H1 (cell line): ENCODE results near the gene FAM53C. TPM values are rescaled to one million over a fixed set of nuclear protein-coding genes. Genes with fewer than 3 reads are reported as not detected.

Experiments used
- CTCF ChIA-PET: fragments of 300-600 bp; sonication (Branson Sonifier 250); formaldehyde crosslinking; loops from one replicate; lab custom pipeline; 2021; ENCODE audit not compliant: partially characterized antibody; lab: Charles Lee
- POLR2A ChIA-PET: fragments of 300-600 bp; sonication (Branson Sonifier 250); formaldehyde crosslinking; loops from one replicate; lab custom pipeline; 2021; ENCODE audit warnings: inconsistent platforms; ENCODE audit not compliant: partially characterized antibody; lab: Charles Lee
- DNase-seq, 2 experiments: peaks; one replicate each; pipeline versions ENCODE4 v3.0.0 to v3.0.0-alpha.2; 2010 to 2022; ENCODE audit warnings: low spot score in 2 of 2, low read depth in 1 of 2, mixed read lengths in 1 of 2
- FAIRE-seq: peaks from 2 replicates; lab custom pipeline; 2011; peaks lifted over from hg19 to GRCh38; lab: Jason Lieb, UNC
- H2AFZ ChIP-seq: 2 replicates; pipeline ENCODE4 v1.8.1; 2012; ENCODE audit warnings: low read length, inconsistent platforms
- H2AK5ac ChIP-seq: 2 replicates; pipeline ENCODE4 v1.6.1; 2013; ENCODE audit warnings: low read depth, low read length
- H2BK120ac ChIP-seq: replicated peaks from 2 replicates; pipeline ENCODE3; 2013; ENCODE audit warnings: low read depth, low read length, inconsistent platforms
- H2BK12ac ChIP-seq: 2 replicates; pipeline ENCODE4 v1.6.1; 2013; ENCODE audit warnings: low read depth, low read length
- H2BK15ac ChIP-seq: 2 replicates; pipeline ENCODE4 v1.6.1; 2013; ENCODE audit warnings: low read length
- H2BK20ac ChIP-seq: 2 replicates; pipeline ENCODE4 v1.6.1; 2013; ENCODE audit warnings: low read length
- H2BK5ac ChIP-seq: 2 replicates; pipeline ENCODE4 v1.6.1; 2013; ENCODE audit warnings: low read depth, low read length
- H3K14ac ChIP-seq: 2 replicates; pipeline ENCODE4 v1.6.1; 2013; ENCODE audit warnings: inconsistent platforms; ENCODE audit not compliant: insufficient read length
- H3K18ac ChIP-seq: 2 replicates; pipeline ENCODE4 v1.6.1; 2013; ENCODE audit warnings: low read length; ENCODE audit errors: extremely low read depth
- H3K23ac ChIP-seq: 2 replicates; pipeline ENCODE4 v1.6.1; 2013; ENCODE audit warnings: inconsistent platforms; ENCODE audit not compliant: insufficient read length
- H3K23me2 ChIP-seq: 2 replicates; pipeline ENCODE4 v1.6.1; 2013; ENCODE audit warnings: low read depth, low read length
- H3K27ac ChIP-seq: 2 replicates; pipeline ENCODE4 v1.6.1; 2011; ENCODE audit warnings: low read depth, low read length, inconsistent platforms
- H3K27me3 ChIP-seq, 4 experiments: replicated peaks in 1 of 4; 1 replicate in 1 of 4; 2 replicates in 3 of 4; pipeline versions ENCODE4 v1.6.1 to v1.8.1; 2011 to 2013; ENCODE audit warnings: low read length in 3 of 4, mild to moderate bottlenecking in 3 of 4, inconsistent platforms in 2 of 4, mixed read lengths in 2 of 4, moderate library complexity in 1 of 4; ENCODE audit not compliant: control insufficient read depth in 3 of 4, insufficient read depth in 3 of 4; ENCODE audit errors: extremely low read depth in 1 of 4
- H3K36me3 ChIP-seq, 4 experiments: 2 replicates each; pipeline versions ENCODE4 v1.6.1 to v1.8.1; 2011 to 2013; ENCODE audit warnings: mild to moderate bottlenecking in 4 of 4, low read length in 3 of 4, moderate library complexity in 2 of 4, control low read depth in 1 of 4, inconsistent platforms in 1 of 4; ENCODE audit not compliant: insufficient read depth in 4 of 4, control insufficient read depth in 2 of 4
- H3K4ac ChIP-seq: replicated peaks from 2 replicates; pipeline ENCODE3; 2013; ENCODE audit warnings: low read length, low read depth, mixed read lengths, inconsistent platforms; ENCODE audit not compliant: insufficient read length
- H3K4me1 ChIP-seq, 4 experiments: replicated peaks in 1 of 4; 1 replicate in 1 of 4; 2 replicates in 3 of 4; pipeline versions ENCODE4 v1.6.1 to v1.8.1; 2011 to 2013; ENCODE audit warnings: low read length in 3 of 4, inconsistent platforms in 2 of 4, mixed read lengths in 1 of 4; ENCODE audit not compliant: insufficient read depth in 4 of 4, control insufficient read depth in 3 of 4
- H3K4me2 ChIP-seq, 2 experiments: 2 replicates each; pipeline versions ENCODE4 v1.6.1 to v1.8.1; 2011 to 2013; ENCODE audit warnings: low read depth in 2 of 2, low read length in 2 of 2, control low read depth in 1 of 2, inconsistent platforms in 1 of 2, mild to moderate bottlenecking in 1 of 2; ENCODE audit not compliant: insufficient read depth in 1 of 2
- H3K4me3 ChIP-seq, 4 experiments: fragments of 200-600, 300-600 bp in 1 of 4; sonication (generic), shearing (Covaris generic), sonication (Bioruptor Twin) in 1 of 4; 2 replicates each; pipeline versions ENCODE4 v1.5.1 to v1.8.1; 2011 to 2016; ENCODE audit warnings: low read length in 4 of 4, low read depth in 3 of 4, control low read depth in 2 of 4, inconsistent platforms in 2 of 4, mild to moderate bottlenecking in 2 of 4, mixed read lengths in 1 of 4, moderate library complexity in 1 of 4; ENCODE audit not compliant: insufficient read depth in 2 of 4; ENCODE audit errors: extremely low read depth in 1 of 4
- H3K56ac ChIP-seq: replicated peaks from 2 replicates; pipeline ENCODE3; 2013; ENCODE audit warnings: low read depth, mild to moderate bottlenecking, mixed read lengths, low read length, inconsistent platforms; ENCODE audit not compliant: insufficient read length
- H3K79me1 ChIP-seq: 2 replicates; pipeline ENCODE4 v1.6.1; 2013; ENCODE audit warnings: low read depth, low read length, control low read depth
- H3K79me2 ChIP-seq, 2 experiments: 2 replicates each; pipeline versions ENCODE4 v1.6.1 to v1.8.1; 2012 to 2013; ENCODE audit warnings: low read length in 2 of 2, mild to moderate bottlenecking in 2 of 2, inconsistent platforms in 1 of 2; ENCODE audit not compliant: insufficient read depth in 2 of 2, control insufficient read depth in 1 of 2
- H3K9ac ChIP-seq, 4 experiments: replicated peaks in 1 of 4; 1 replicate in 1 of 4; 2 replicates in 3 of 4; pipeline versions ENCODE4 v1.6.1 to v1.8.1; 2011 to 2013; ENCODE audit warnings: low read depth in 3 of 4, low read length in 3 of 4, control low read depth in 2 of 4, mild to moderate bottlenecking in 2 of 4, moderate library complexity in 2 of 4, inconsistent platforms in 1 of 4; ENCODE audit errors: extremely low read depth in 1 of 4
- H3K9me3 ChIP-seq, 2 experiments: 2 replicates each; pipeline versions ENCODE4 v1.6.1 to v1.8.1; 2012 to 2013; ENCODE audit warnings: mild to moderate bottlenecking in 2 of 2, moderate library complexity in 2 of 2, control low read depth in 1 of 2, inconsistent platforms in 1 of 2, low read depth in 1 of 2, low read length in 1 of 2, mixed read lengths in 1 of 2; ENCODE audit not compliant: insufficient read depth in 2 of 2
- H4K20me1 ChIP-seq, 2 experiments: replicated peaks in 1 of 2; 2 replicates each; pipeline versions ENCODE3 to v1.8.1; 2011 to 2013; ENCODE audit warnings: inconsistent platforms in 2 of 2, low read length in 2 of 2, mild to moderate bottlenecking in 1 of 2; ENCODE audit not compliant: insufficient read depth in 2 of 2, control insufficient read depth in 1 of 2
- H4K5ac ChIP-seq: 2 replicates; pipeline ENCODE4 v1.6.1; 2013; ENCODE audit warnings: low read length, low read depth, mixed read lengths, inconsistent platforms; ENCODE audit not compliant: insufficient read length
- H4K8ac ChIP-seq: 2 replicates; pipeline ENCODE4 v1.8.0; 2013; ENCODE audit warnings: mild to moderate bottlenecking, moderate library complexity, low read length, inconsistent platforms; ENCODE audit not compliant: insufficient read depth; ENCODE audit errors: extremely low read depth
- H4K91ac ChIP-seq: replicated peaks from 2 replicates; pipeline ENCODE3; 2013; ENCODE audit warnings: low read length, mixed read lengths, inconsistent platforms; ENCODE audit not compliant: insufficient read length
- CTBP2 ChIP-seq: IDR thresholded peaks from 2 replicates; pipeline ENCODE4 v1.7.0; 2011; ENCODE audit warnings: borderline replicate concordance, mild to moderate bottlenecking, moderate library complexity, mixed read lengths, low read length; ENCODE audit not compliant: insufficient read depth, insufficient read length
- EZH2 ChIP-seq: fragments of 200-600 bp; sonication (generic); IDR thresholded peaks from 2 replicates; pipeline ENCODE4 v1.7.1; 2012; ENCODE audit warnings: low read depth, mild to moderate bottlenecking, moderate library complexity, low read length, inconsistent platforms; ENCODE audit not compliant: severe bottlenecking
- FOSL1 ChIP-seq: IDR thresholded peaks from 2 replicates; pipeline ENCODE4 v1.6.1; 2011; ENCODE audit warnings: mild to moderate bottlenecking, low read depth, low read length, moderate library complexity; ENCODE audit not compliant: insufficient read depth
- POU5F1 ChIP-seq: IDR thresholded peaks from 2 replicates; pipeline ENCODE4 v1.6.1; 2011; ENCODE audit warnings: low read depth, mild to moderate bottlenecking, low read length, moderate library complexity
- RNF2 ChIP-seq: fragments of 200-900, 300-1000 bp; sonication (generic); IDR thresholded peaks from 2 replicates; pipeline ENCODE4 v1.7.1; 2016; ENCODE audit warnings: borderline replicate concordance, low read depth, mild to moderate bottlenecking, antibody characterized with exemption, low read length; ENCODE audit not compliant: poor library complexity, severe bottlenecking; ENCODE audit errors: missing control alignments
- TBP ChIP-seq: IDR thresholded peaks from 2 replicates; pipeline ENCODE4 v1.6.1; 2011; ENCODE audit warnings: low read depth, low read length, improper control_type of control experiment
- YY1 ChIP-seq: IDR thresholded peaks from 2 replicates; pipeline ENCODE4 v1.6.1; 2011; ENCODE audit warnings: low read depth, mild to moderate bottlenecking, low read length
- WGBS, 2 experiments: shearing (Covaris generic) in 1 of 2; methylation state at CpG; one replicate each; pipeline versions ENCODE4 v1.1.6 to v1.1.7; 2013 to 2015; ENCODE audit warnings: low lambda C conversion rate in 2 of 2, mixed read lengths in 2 of 2, inconsistent platforms in 1 of 2, low coverage in 1 of 2, missing lambda C conversion rate in 1 of 2; ENCODE audit not compliant: insufficient replicate concordance in 2 of 2, insufficient coverage in 1 of 2, insufficient read length in 1 of 2; ENCODE audit errors: extremely low coverage in 1 of 2, missing lambda C conversion rate in 1 of 2; 5-methylcytosine and 5-hydroxymethylcytosine counted together
- polyA plus RNA-seq, 7 experiments: library from polyadenylated mRNA; depleted of rRNA in 3 of 7; stranded (reverse) in 5 of 7; unstranded in 2 of 7; fragments of >200 nt in 5 of 7; fragments of 200-250 nt in 2 of 7; gene quantifications; 1 replicate in 5 of 7; 2 replicates in 1 of 7; 4 replicates in 1 of 7; pipeline versions ENCODE4 v1.2.1 to v1.2.3, GENCODE V29; 2011 to 2013; ENCODE audit warnings: missing spikeins in 2 of 7, mixed read lengths in 2 of 7
- total RNA-seq: library from RNA; stranded (reverse); fragmentation: NEBNext Ultra II Directional; extraction: Animal tissue kit (Norgen Biotek cat#: 25700); gene quantifications from 2 replicates; pipeline ENCODE4 v1.2.1, GENCODE V29; 2021

Gene FAM53C
- total and polyA plus RNA-seq, 2 of the 8 experiments (the other 6 are each of a cell fraction or from before 2014, with no cell fraction given), result 57.6 to 75.3 TPM

DNA sequence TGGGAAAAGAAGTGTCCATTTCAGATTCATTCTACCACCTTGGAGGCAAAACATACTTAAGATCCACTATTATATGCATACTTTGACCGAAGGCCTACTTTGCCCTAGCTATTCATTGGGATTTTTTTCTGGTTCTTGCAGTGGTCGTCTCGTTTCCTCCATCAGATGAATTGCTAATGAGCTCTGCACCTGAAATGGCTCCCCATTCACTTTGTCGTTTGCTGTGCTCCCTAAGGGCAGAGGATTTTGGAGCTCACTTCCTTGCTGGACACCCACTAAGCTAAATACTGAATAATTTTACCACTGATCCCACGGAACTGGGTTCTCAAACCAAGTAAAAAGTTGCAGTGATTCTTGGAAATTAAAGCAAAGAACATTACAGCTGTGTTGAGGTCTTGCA lies 16.3 kb downstream of the FAM53C start:
- Histone ChIP-seq H2BK15ac (no peak overlapping the region), H3K9me3 (no peaks in the 10 kb centered on the region), H3K4ac (no peak overlapping the region), H3K23ac (no peak overlapping the region), H3K27me3 (no peaks in the 10 kb centered on the region), H3K36me3 (peaks cover 0 to 4% (median 0%) of the 10 kb centered on the region in 4 experiments; a peak in 2 of 8 replicates), H2BK5ac (no peak overlapping the region), H2BK20ac (no peak overlapping the region), H4K20me1 (peaks cover 3 to 5% of the 10 kb centered on the region in 2 experiments), H4K8ac (no peak overlapping the region), H3K9ac (peak overlapping the region in 3 of 4 experiments; percentile 16 to 91 (median 39); a peak in 3 of 7 replicates), H3K14ac (no peak overlapping the region), H2BK12ac (no peak overlapping the region), H3K4me2 (peak overlapping the region; percentile 74 to 80), H3K4me1 (peaks cover 0 to 9% (median 3%) of the 10 kb centered on the region in 4 experiments; a peak in 3 of 7 replicates), H3K18ac (no peak overlapping the region), H3K4me3 (peak overlapping the region; percentile 58 to 97 (median 95); a peak in 7 of 8 replicates)
- POLR2A ChIA-PET, result interaction anchor here (1.4 to 14.6 kb wide), 8 partner anchors 13 to 176 kb away, joined by 5 to 254 read pairs (median 18); partner anchors contain the start of genes BRD8, CDC23, CDC25C and EGR1
- FAIRE-seq, result no peak
- TF ChIP-seq POU5F1 (no peak), TBP (no peak), YY1 (peak; percentile 55; the same call in 1 of the 2 replicates), CTBP2 (no peak), FOSL1 (no peak), EZH2 (no peak), RNF2 (no peak)
- TF ChIP-seq, all 59 proteins: peak for 1
- H2AFZ ChIP-seq, result no peak overlapping the region
- no peak for DNase-seq
- no peak overlapping the region for H4K5ac ChIP-seq
- H3K27ac ChIP-seq, result no peak overlapping the region
- H3K79me2 ChIP-seq, result peaks cover 13 to 60% of the 10 kb centered on the region in 2 experiments; a peak in 3 of 4 replicates
- no peak overlapping the region for H2BK120ac ChIP-seq
- H3K79me1 ChIP-seq, result no peaks in the 10 kb centered on the region; the same call in 1 of the 2 replicates
- H2AK5ac ChIP-seq, result no peak overlapping the region
- CTCF ChIA-PET, result interaction anchor here (0.9 to 11.4 kb wide), 10 partner anchors 16 to 189 kb away, joined by 3 to 196 read pairs (median 5); partner anchors contain the start of genes CDC25C and FAM53C
- H3K23me2 ChIP-seq, result peaks cover 8% of the 10 kb centered on the region
- H3K56ac ChIP-seq, result no peak overlapping the region
- 30% methylated on average over 5 of the region's 5 CpGs; no CpG with 5 or more reads in 1 of the 2 experiments for WGBS, 2 experiments
- no peak overlapping the region for H4K91ac ChIP-seq
